Brain microvascular endothelial cell (primary cell): Measurements from ENCODE around the gene MROH2A.

Experiments
- DNase-seq: peaks from one replicate; pipeline ENCODE4 v3.0.0-alpha.2; 2020
- H3K27ac ChIP-seq: fragments of 250-450 bp; sonication (Bioruptor Pico); 2 replicates; pipeline ENCODE4 v1.5.1; 2020; ENCODE audit warnings: mild to moderate bottlenecking, moderate library complexity
- H3K27me3 ChIP-seq: fragments of 250-450 bp; sonication (Bioruptor Pico); replicated peaks from 2 replicates; pipeline ENCODE4 v1.5.1; 2020; ENCODE audit warnings: mild to moderate bottlenecking
- H3K36me3 ChIP-seq: fragments of 250-450 bp; sonication (Bioruptor Pico); replicated peaks from 2 replicates; pipeline ENCODE4 v1.5.1; 2020; ENCODE audit warnings: mild to moderate bottlenecking
- H3K4me3 ChIP-seq: 2 replicates; pipeline ENCODE4 v1.5.1; 2011; ENCODE audit warnings: low read depth, mild to moderate bottlenecking, control low read depth, low read length, moderate library complexity
- in situ Hi-C: cut with HindIII; loops from 2 replicates; pipeline ENCODE4 v1.10.0; 2017; ENCODE audit warnings: low sequenced_read_pairs, low pct_ligation_motif_present
- TF ChIP-seq, protein P1 (sequence below): IDR thresholded peaks from 2 replicates; pipeline ENCODE4 v1.5.1; 2011; ENCODE audit warnings: low read depth, mild to moderate bottlenecking, moderate library complexity, low read length, control low read depth, inconsistent platforms; ENCODE audit errors: missing control alignments

MROH2A gene

GRCh38 chr2:233798335-233799086 lies 20.4 kb downstream of the MROH2A start:
- DNase-seq = no peak
- Histone ChIP-seq H3K27me3 (no peaks in the 10 kb centered on the region), H3K36me3 (no peaks in the 10 kb centered on the region), H3K27ac (no peak overlapping the region), H3K4me3 (no peak overlapping the region)
- in situ Hi-C loops = no loop called here
- TF ChIP-seq, protein P1, sequence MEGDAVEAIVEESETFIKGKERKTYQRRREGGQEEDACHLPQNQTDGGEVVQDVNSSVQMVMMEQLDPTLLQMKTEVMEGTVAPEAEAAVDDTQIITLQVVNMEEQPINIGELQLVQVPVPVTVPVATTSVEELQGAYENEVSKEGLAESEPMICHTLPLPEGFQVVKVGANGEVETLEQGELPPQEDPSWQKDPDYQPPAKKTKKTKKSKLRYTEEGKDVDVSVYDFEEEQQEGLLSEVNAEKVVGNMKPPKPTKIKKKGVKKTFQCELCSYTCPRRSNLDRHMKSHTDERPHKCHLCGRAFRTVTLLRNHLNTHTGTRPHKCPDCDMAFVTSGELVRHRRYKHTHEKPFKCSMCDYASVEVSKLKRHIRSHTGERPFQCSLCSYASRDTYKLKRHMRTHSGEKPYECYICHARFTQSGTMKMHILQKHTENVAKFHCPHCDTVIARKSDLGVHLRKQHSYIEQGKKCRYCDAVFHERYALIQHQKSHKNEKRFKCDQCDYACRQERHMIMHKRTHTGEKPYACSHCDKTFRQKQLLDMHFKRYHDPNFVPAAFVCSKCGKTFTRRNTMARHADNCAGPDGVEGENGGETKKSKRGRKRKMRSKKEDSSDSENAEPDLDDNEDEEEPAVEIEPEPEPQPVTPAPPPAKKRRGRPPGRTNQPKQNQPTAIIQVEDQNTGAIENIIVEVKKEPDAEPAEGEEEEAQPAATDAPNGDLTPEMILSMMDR = no peak

GRCh38 chr2:233799087-233799665 lies 21.0 kb downstream of the MROH2A start:
- in situ Hi-C loops = no loop called here
- no peak overlapping the region for H3K27ac ChIP-seq
- no peak overlapping the region for H3K4me3 ChIP-seq
- no peaks in the 10 kb centered on the region for H3K27me3 ChIP-seq
- no peak for DNase-seq
- TF ChIP-seq, protein P1 = no peak
- no peaks in the 10 kb centered on the region for H3K36me3 ChIP-seq

- H3K4me3 ChIP-seq = no peak overlapping the region
- in situ Hi-C loops = no loop called here
- no peaks in the 10 kb centered on the region for H3K27me3 ChIP-seq
- no peak for DNase-seq
- no peak overlapping the region for H3K27ac ChIP-seq
- TF ChIP-seq, protein P1 = no peak
- no peaks in the 10 kb centered on the region for H3K36me3 ChIP-seq
These were observed 21.6 kb downstream of the MROH2A start for GRCh38 chr2:233799716-233800115.

- Histone ChIP-seq H3K27ac (no peak overlapping the region), H3K36me3 (no peaks in the 10 kb centered on the region), H3K4me3 (no peak overlapping the region), H3K27me3 (no peaks in the 10 kb centered on the region)
- TF ChIP-seq, protein P1 = no peak
- in situ Hi-C loops = no loop called here
- DNase-seq = no peak
These were observed 22.1 kb downstream of the MROH2A start for GRCh38 chr2:233800208-233800607.

DNA sequence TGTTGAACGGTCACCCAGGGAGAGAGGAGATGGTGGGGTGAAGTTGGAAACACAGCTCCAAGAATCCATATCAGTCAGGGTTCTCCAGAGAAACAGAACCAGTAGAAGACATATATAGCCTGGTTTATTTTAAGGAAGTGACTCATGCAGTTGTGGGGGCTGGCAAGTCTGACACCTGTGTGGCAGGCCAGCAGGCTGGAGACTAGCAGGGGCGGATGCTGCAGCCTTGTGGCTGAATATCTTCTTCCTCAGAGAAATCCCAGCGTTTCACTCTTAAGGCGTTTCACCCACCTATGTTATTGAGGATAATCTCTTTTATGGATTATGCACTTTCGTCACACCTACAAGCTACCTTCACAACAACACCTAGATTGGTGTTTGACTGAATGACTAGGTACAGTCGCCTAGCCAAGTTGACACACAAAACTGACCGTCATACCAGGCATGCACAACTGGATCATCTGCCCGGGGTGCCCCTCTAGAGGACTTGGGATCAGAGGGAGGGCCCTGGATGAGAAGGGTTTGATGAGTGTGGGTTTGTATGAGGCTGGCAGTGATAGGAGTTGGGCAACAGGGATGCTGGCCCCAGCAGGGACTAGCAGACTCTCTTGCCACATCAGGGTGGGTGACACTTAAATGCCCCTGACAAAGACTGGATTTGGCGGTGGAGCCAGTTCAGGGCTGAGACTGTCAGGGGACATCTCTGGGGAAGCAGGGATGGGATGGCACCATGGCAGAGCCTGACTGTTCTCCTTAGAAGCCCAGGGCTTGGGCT lies 23.4 kb downstream of the MROH2A start:
- no peak overlapping the region for H3K27ac ChIP-seq
- H3K36me3 ChIP-seq = no peaks in the 10 kb centered on the region
- TF ChIP-seq, protein P1 = no peak
- no peaks in the 10 kb centered on the region for H3K27me3 ChIP-seq
- in situ Hi-C loops = no loop called here
- no peak overlapping the region for H3K4me3 ChIP-seq
- DNase-seq = no peak
